Mesenchymal stem cell (in vitro differentiated cells and primary cell): ENCODE data around the gene KIAA0825.
A peak's percentile ranks its signal among the peaks of the same experiment; 100 is the strongest.

Source experiments
- DNase-seq: peaks from one replicate; pipeline ENCODE4 v3.0.0-alpha.2; 2013
- H2AFZ ChIP-seq: one replicate; pipeline ENCODE4 v1.6.1; 2013; ENCODE audit warnings: low read depth, mild to moderate bottlenecking, control low read depth, inconsistent platforms, low read length, moderate library complexity
- H2AK5ac ChIP-seq: 2 replicates; pipeline ENCODE4 v1.6.1; 2013; ENCODE audit warnings: low read length, moderate library complexity, mild to moderate bottlenecking, inconsistent platforms; ENCODE audit not compliant: severe bottlenecking
- H2BK120ac ChIP-seq: one replicate; pipeline ENCODE4 v1.6.1; 2013; ENCODE audit warnings: low read depth, mild to moderate bottlenecking, inconsistent platforms, low read length, moderate library complexity
- H2BK12ac ChIP-seq, 2 experiments: one replicate each; pipeline ENCODE4 v1.6.1; 2013; ENCODE audit warnings: inconsistent platforms in 2 of 2, low read length in 2 of 2, mild to moderate bottlenecking in 2 of 2, moderate library complexity in 2 of 2, control low read depth in 1 of 2
- H2BK15ac ChIP-seq: one replicate; pipeline ENCODE4 v1.6.1; 2013; ENCODE audit warnings: mild to moderate bottlenecking, low read depth, inconsistent platforms; ENCODE audit not compliant: poor library complexity, severe bottlenecking
- H2BK5ac ChIP-seq: 2 replicates; pipeline ENCODE4 v1.6.1; 2013; ENCODE audit warnings: low read depth, mild to moderate bottlenecking, low read length, control low read depth, inconsistent platforms; ENCODE audit not compliant: poor library complexity, severe bottlenecking
- H3K14ac ChIP-seq, 2 experiments: one replicate each; pipeline ENCODE4 v1.6.1; 2013; ENCODE audit warnings: inconsistent platforms in 2 of 2, low read length in 2 of 2, control low read depth in 1 of 2, mild to moderate bottlenecking in 1 of 2, moderate library complexity in 1 of 2
- H3K18ac ChIP-seq, 2 experiments: one replicate each; pipeline ENCODE4 v1.6.1; 2013; ENCODE audit warnings: inconsistent platforms in 2 of 2, low read length in 2 of 2, control low read depth in 1 of 2, low read depth in 1 of 2, mild to moderate bottlenecking in 1 of 2
- H3K23ac ChIP-seq, 2 experiments: one replicate each; pipeline ENCODE4 v1.6.1; 2013; ENCODE audit warnings: inconsistent platforms in 2 of 2, low read length in 2 of 2, mild to moderate bottlenecking in 2 of 2, moderate library complexity in 2 of 2, control low read depth in 1 of 2
- H3K27ac ChIP-seq: 2 replicates; pipeline ENCODE4 v1.5.1; 2013; ENCODE audit warnings: mild to moderate bottlenecking, moderate library complexity, low read length, control low read depth, inconsistent platforms; ENCODE audit not compliant: poor library complexity, severe bottlenecking
- H3K27me3 ChIP-seq, 2 experiments: 2 replicates each; pipeline versions ENCODE4 v1.6.1 to v1.7.0; 2013; ENCODE audit warnings: low read length in 2 of 2, mild to moderate bottlenecking in 2 of 2, moderate library complexity in 2 of 2, control low read depth in 1 of 2, inconsistent platforms in 1 of 2; ENCODE audit not compliant: control insufficient read depth in 1 of 2, insufficient read depth in 1 of 2
- H3K36me3 ChIP-seq, 2 experiments: 2 replicates each; pipeline versions ENCODE4 v1.6.1 to v1.7.0; 2013; ENCODE audit warnings: low read length in 2 of 2, control low read depth in 1 of 2, inconsistent platforms in 1 of 2, low read depth in 1 of 2, mild to moderate bottlenecking in 1 of 2; ENCODE audit not compliant: insufficient read depth in 2 of 2, control insufficient read depth in 1 of 2
- H3K4ac ChIP-seq, 2 experiments: one replicate each; pipeline ENCODE4 v1.6.1; 2013; ENCODE audit warnings: inconsistent platforms in 2 of 2, low read length in 2 of 2, mild to moderate bottlenecking in 2 of 2, moderate library complexity in 2 of 2, control low read depth in 1 of 2, low read depth in 1 of 2
- H3K4me1 ChIP-seq: 2 replicates; pipeline ENCODE4 v1.6.1; 2013; ENCODE audit warnings: low read depth, low read length, control low read depth; ENCODE audit not compliant: control insufficient read depth, insufficient read depth
- H3K4me2 ChIP-seq: 2 replicates; pipeline ENCODE4 v1.6.1; 2013; ENCODE audit warnings: low read length, mild to moderate bottlenecking, inconsistent platforms; ENCODE audit not compliant: poor library complexity, severe bottlenecking
- H3K4me3 ChIP-seq, 2 experiments: 2 replicates each; pipeline versions ENCODE4 v1.5.1 to v1.7.0; 2013; ENCODE audit warnings: low read length in 2 of 2, mild to moderate bottlenecking in 2 of 2, control low read depth in 1 of 2, low read depth in 1 of 2; ENCODE audit not compliant: insufficient read depth in 1 of 2
- H3K79me1 ChIP-seq: replicated peaks from 2 replicates; pipeline ENCODE4 v1.6.1; 2013; ENCODE audit warnings: mild to moderate bottlenecking, control low read depth, low read length, inconsistent platforms; ENCODE audit not compliant: poor library complexity, severe bottlenecking
- H3K9ac ChIP-seq: 2 replicates; pipeline ENCODE4 v1.7.0; 2013; ENCODE audit warnings: mild to moderate bottlenecking, low read length, moderate library complexity
- H3K9me3 ChIP-seq: 2 replicates; pipeline ENCODE4 v1.7.0; 2013; ENCODE audit warnings: mild to moderate bottlenecking, low read length; ENCODE audit not compliant: control insufficient read depth
- H4K8ac ChIP-seq: one replicate; pipeline ENCODE4 v1.6.1; 2013; ENCODE audit warnings: inconsistent platforms, mild to moderate bottlenecking, low read length, moderate library complexity
- H4K91ac ChIP-seq: one replicate; pipeline ENCODE4 v1.6.1; 2013; ENCODE audit warnings: mild to moderate bottlenecking, low read length, inconsistent platforms
- WGBS: methylation state at CpG from one replicate; pipeline ENCODE4 v1.1.7; 2013; ENCODE audit warnings: mixed read lengths; 5-methylcytosine and 5-hydroxymethylcytosine counted together

The KIAA0825 gene

GRCh38 chr5:94508461-94509148 is 109.8 kb downstream of the KIAA0825 start:
- Histone ChIP-seq H3K9ac (no peak overlapping the region), H3K4me1 (no peaks in the 10 kb centered on the region), H3K4me3 (no peak overlapping the region), H2BK15ac (no peak overlapping the region), H4K91ac (no peak overlapping the region), H3K79me1 (no peaks in the 10 kb centered on the region), H3K14ac (no peak overlapping the region), H2BK5ac (no peak overlapping the region), H2BK12ac (no peak overlapping the region), H2AK5ac (no peak overlapping the region), H2BK120ac (no peak overlapping the region), H3K9me3 (no peaks in the 10 kb centered on the region), H3K36me3 (no peaks in the 10 kb centered on the region), H3K23ac (no peak overlapping the region), H3K4ac (no peak overlapping the region), H2AFZ (no peak overlapping the region), H3K4me2 (no peak overlapping the region), H4K8ac (no peak overlapping the region), H3K27ac (no peak overlapping the region), H3K27me3 (no peaks in the 10 kb centered on the region), H3K18ac (no peak overlapping the region)
- DNase-seq, result peak; percentile 6
- WGBS, result 8% methylated on average over 3 of the region's 4 CpGs

GRCh38 chr5:94505327-94506068 is 112.9 kb downstream of the KIAA0825 start:
- Histone ChIP-seq H2BK5ac (no peak overlapping the region), H3K9ac (peak overlapping the region; percentile 84), H3K36me3 (no peaks in the 10 kb centered on the region), H3K27ac (no peak overlapping the region), H3K4ac (no peak overlapping the region), H3K4me1 (no peaks in the 10 kb centered on the region), H2BK120ac (no peak overlapping the region), H3K9me3 (no peaks in the 10 kb centered on the region), H3K23ac (no peak overlapping the region), H2AFZ (no peak overlapping the region), H2BK12ac (no peak overlapping the region), H3K27me3 (no peaks in the 10 kb centered on the region), H3K4me3 (peak overlapping the region in 1 of 2 experiments; percentile 61), H3K14ac (no peak overlapping the region), H2BK15ac (no peak overlapping the region), H3K4me2 (no peak overlapping the region), H2AK5ac (no peak overlapping the region), H3K18ac (no peak overlapping the region), H4K91ac (no peak overlapping the region), H4K8ac (no peak overlapping the region), H3K79me1 (no peaks in the 10 kb centered on the region)
- 80% methylated on average over 1 of the region's 3 CpGs for WGBS
- no peak for DNase-seq

DNA sequence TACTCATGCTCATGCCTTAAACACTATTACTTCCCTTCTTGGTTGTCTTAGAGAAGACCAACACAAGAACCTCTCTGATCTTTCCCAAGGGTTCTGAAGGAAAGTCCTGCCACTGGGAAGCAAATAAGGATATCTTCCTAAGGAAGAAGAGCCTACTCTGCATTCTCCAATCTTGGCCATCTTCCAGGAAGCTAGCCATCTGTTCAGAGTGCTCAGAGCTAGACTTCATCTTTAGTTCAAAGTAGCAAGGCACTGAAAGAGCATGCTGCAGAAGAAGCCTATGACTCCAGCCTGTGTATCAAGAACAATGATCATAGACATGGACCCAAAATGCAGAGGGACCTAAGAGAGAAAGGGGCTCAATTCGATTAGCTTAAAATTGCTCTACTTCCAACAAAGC is 114.7 kb downstream of the KIAA0825 start:
- Histone ChIP-seq H2BK12ac (no peak overlapping the region), H3K4me2 (no peak overlapping the region), H3K27me3 (no peaks in the 10 kb centered on the region), H3K4me1 (no peaks in the 10 kb centered on the region), H3K14ac (no peak overlapping the region), H2BK5ac (no peak overlapping the region), H4K8ac (no peak overlapping the region), H3K4ac (no peak overlapping the region), H2BK120ac (no peak overlapping the region), H2BK15ac (no peak overlapping the region), H3K27ac (no peak overlapping the region), H3K79me1 (no peaks in the 10 kb centered on the region), H3K9me3 (no peaks in the 10 kb centered on the region), H3K36me3 (no peaks in the 10 kb centered on the region), H4K91ac (no peak overlapping the region), H2AFZ (no peak overlapping the region), H3K18ac (no peak overlapping the region), H3K23ac (no peak overlapping the region), H2AK5ac (no peak overlapping the region), H3K4me3 (no peak overlapping the region), H3K9ac (no peak overlapping the region)
- WGBS, result no CpG with 5 or more reads among the region's 1 CpG
- no peak for DNase-seq

GRCh38 chr5:94501365-94501764 is 117.0 kb downstream of the KIAA0825 start:
- Histone ChIP-seq H2BK120ac (no peak overlapping the region), H3K4me3 (no peak overlapping the region), H4K91ac (no peak overlapping the region), H3K27me3 (no peaks in the 10 kb centered on the region), H3K18ac (no peak overlapping the region), H3K36me3 (no peaks in the 10 kb centered on the region), H2BK15ac (no peak overlapping the region), H3K4ac (no peak overlapping the region), H3K79me1 (no peaks in the 10 kb centered on the region), H3K23ac (no peak overlapping the region), H4K8ac (no peak overlapping the region), H3K9me3 (no peaks in the 10 kb centered on the region), H3K4me2 (no peak overlapping the region), H2BK5ac (no peak overlapping the region), H2AK5ac (no peak overlapping the region), H3K14ac (no peak overlapping the region), H2AFZ (no peak overlapping the region), H2BK12ac (no peak overlapping the region), H3K9ac (no peak overlapping the region), H3K4me1 (no peaks in the 10 kb centered on the region), H3K27ac (no peak overlapping the region)
- no peak for DNase-seq
- WGBS, result no CpG with 5 or more reads among the region's 1 CpG
